CD4-positive, alpha-beta memory T cell (primary cell): ENCODE results near the gene C16orf95. TPM values are rescaled to one million over a fixed set of nuclear protein-coding genes. Genes with fewer than 3 reads are reported as not detected.
A peak's percentile ranks its signal among the peaks of the same experiment; 100 is the strongest.

ENCODE experiments used
- CTCF ChIA-PET: fragments of 350-600 bp; sonication (Branson Sonifier 250); formaldehyde crosslinking; loops from one replicate; lab custom pipeline; 2021; ENCODE audit warnings: inconsistent platforms; ENCODE audit not compliant: partially characterized antibody; lab: Charles Lee
- POLR2A ChIA-PET: fragments of 350-600 bp; sonication (Branson Sonifier 250); formaldehyde crosslinking; loops from one replicate; lab custom pipeline; 2021; ENCODE audit not compliant: partially characterized antibody; lab: Charles Lee
- DNase-seq, 5 donors: peaks; one replicate each; pipeline versions ENCODE4 v3.0.0 to v3.0.0-alpha.2; 2020 to 2022; ENCODE audit warnings: mixed read lengths in 1 of 5
- H3K27ac ChIP-seq: one replicate; pipeline ENCODE4 v1.7.0; 2013; ENCODE audit warnings: low read depth, low read length
- H3K27me3 ChIP-seq: 2 replicates; pipeline ENCODE4 v1.7.0; 2013; ENCODE audit warnings: mild to moderate bottlenecking, low read length, moderate library complexity; ENCODE audit not compliant: insufficient read depth
- H3K36me3 ChIP-seq: 2 replicates; pipeline ENCODE4 v1.7.0; 2013; ENCODE audit warnings: mild to moderate bottlenecking, low read length, moderate library complexity; ENCODE audit not compliant: insufficient read depth
- H3K4me1 ChIP-seq: 2 replicates; pipeline ENCODE4 v1.7.0; 2013; ENCODE audit warnings: mild to moderate bottlenecking, low read length, moderate library complexity; ENCODE audit not compliant: insufficient read depth
- H3K4me3 ChIP-seq, 2 donors: one replicate each; pipeline ENCODE4 v1.7.0; 2013; ENCODE audit warnings: low read length in 2 of 2, mild to moderate bottlenecking in 1 of 2
- H3K9me3 ChIP-seq, 2 donors: one replicate each; pipeline ENCODE4 v1.7.0; 2013; ENCODE audit warnings: low read length in 2 of 2, control low read depth in 1 of 2; ENCODE audit not compliant: control insufficient read depth in 1 of 2
- H3K27ac Mint-ChIP-seq, 7 donors: one replicate each; pipeline ENCODE4 v1.8.0; 2020 to 2021; ENCODE audit warnings: mixed read lengths in 7 of 7, mild to moderate bottlenecking in 6 of 7, inconsistent platforms in 3 of 7, moderate library complexity in 3 of 7
- H3K27me3 Mint-ChIP-seq, 2 donors: one replicate each; pipeline ENCODE4 v1.8.0; 2020 to 2021; ENCODE audit warnings: mixed read lengths in 2 of 2
- H3K36me3 Mint-ChIP-seq, 2 donors: one replicate each; pipeline ENCODE4 v1.8.0; 2020 to 2021; ENCODE audit warnings: mixed read lengths in 2 of 2, inconsistent platforms in 1 of 2, mild to moderate bottlenecking in 1 of 2
- H3K4me1 Mint-ChIP-seq, 4 donors: one replicate each; pipeline ENCODE4 v1.8.0; 2020 to 2021; ENCODE audit warnings: mixed read lengths in 4 of 4, mild to moderate bottlenecking in 1 of 4
- H3K4me3 Mint-ChIP-seq, 8 donors: one replicate each; pipeline ENCODE4 v1.8.0; 2020 to 2021; ENCODE audit warnings: mixed read lengths in 8 of 8, mild to moderate bottlenecking in 7 of 8, moderate library complexity in 6 of 8, inconsistent platforms in 3 of 8
- H3K9me3 Mint-ChIP-seq, 8 donors: one replicate each; pipeline ENCODE4 v1.8.0; 2020 to 2021; ENCODE audit warnings: mixed read lengths in 8 of 8, mild to moderate bottlenecking in 5 of 8, inconsistent platforms in 3 of 8, moderate library complexity in 1 of 8
- intact Hi-C: fragments of 100-400 bp; cut with micrococcal nuclease; formaldehyde crosslinking; loops from one replicate; pipeline ENCODE4 v1.15.1; 2023
- polyA plus RNA-seq, 2 donors: library from polyadenylated mRNA; unstranded; fragments of 300-500 nt; fragmentation: Illumina TruSeq; gene quantifications; one replicate each; pipeline ENCODE4 v1.2.3, GENCODE V29; 2021
- total RNA-seq, 2 experiments: library from RNA; stranded (reverse); gene quantifications; one replicate each; pipeline ENCODE4 v1.2.3, GENCODE V29; 2021

Gene C16orf95
- total and polyA plus RNA-seq, 4 experiments from 2014 or later, result 1.4 to 2.4 (median 1.6) TPM

- peaks cover 3 to 9% (median 4%) of the 10 kb centered on the region in 4 donors for H3K4me1 Mint-ChIP-seq
- POLR2A ChIA-PET, result interaction anchor here (1.4 kb wide), 1 partner anchor 57 kb away, joined by 5 read pairs; the partner anchor contains the start of gene FBXO31
- Histone ChIP-seq H3K27me3 (no peaks in the 10 kb centered on the region), H3K4me1 (peaks cover 4% of the 10 kb centered on the region), H3K27ac (no peak overlapping the region), H3K9me3 (no peaks in the 10 kb centered on the region), H3K36me3 (peaks cover 19% of the 10 kb centered on the region), H3K4me3 (no peak overlapping the region)
- CTCF ChIA-PET, result interaction anchor here (1.0 to 6.4 kb wide), 3 partner anchors 8 to 69 kb away, joined by 5 to 41 read pairs (median 10); partner anchors contain the start of gene FBXO31
- H3K27ac Mint-ChIP-seq, result peak overlapping the region in 1 of 7 donors; percentile 44
- no peak for DNase-seq
- H3K4me3 Mint-ChIP-seq, result no peak overlapping the region
- intact Hi-C loops, result no loop called here
- peaks cover 6 to 25% of the 10 kb centered on the region in 2 donors for H3K36me3 Mint-ChIP-seq
- H3K9me3 Mint-ChIP-seq, result no peaks in the 10 kb centered on the region
- H3K27me3 Mint-ChIP-seq, result no peaks in the 10 kb centered on the region
Measured at GRCh38 chr16:87326151-87326571, 9.0 kb upstream of the C16orf95 start.

GRCh38 chr16:87325423-87325858 is 8.2 kb upstream of the C16orf95 start:
- peaks cover 4% of the 10 kb centered on the region for H3K4me1 ChIP-seq
- H3K36me3 ChIP-seq, result peaks cover 11% of the 10 kb centered on the region
- H3K27ac ChIP-seq, result no peak overlapping the region
- no peak overlapping the region for H3K4me3 Mint-ChIP-seq
- H3K9me3 ChIP-seq, result no peaks in the 10 kb centered on the region
- H3K27me3 Mint-ChIP-seq, result no peaks in the 10 kb centered on the region
- no peaks in the 10 kb centered on the region for H3K9me3 Mint-ChIP-seq
- DNase-seq, result no peak
- H3K27me3 ChIP-seq, result no peaks in the 10 kb centered on the region
- intact Hi-C loops, result no loop called here
- peak overlapping the region in 1 of 7 donors; percentile 12 for H3K27ac Mint-ChIP-seq
- H3K4me1 Mint-ChIP-seq, result peaks cover 3 to 9% (median 4%) of the 10 kb centered on the region in 4 donors
- H3K36me3 Mint-ChIP-seq, result peaks cover 0 to 18% of the 10 kb centered on the region in 2 donors
- POLR2A ChIA-PET, result interaction anchor here (1.6 kb wide), 1 partner anchor 58 kb away, joined by 7 read pairs; the partner anchor contains the start of gene FBXO31
- CTCF ChIA-PET, result interaction anchor here (0.7 to 6.4 kb wide), 6 partner anchors 9 to 69 kb away, joined by 3 to 41 read pairs (median 6); partner anchors contain the start of gene FBXO31
- H3K4me3 ChIP-seq, result no peak overlapping the region

GRCh38 chr16:87324411-87325275 is 7.5 kb upstream of the C16orf95 start:
- H3K9me3 Mint-ChIP-seq, result no peaks in the 10 kb centered on the region
- no peaks in the 10 kb centered on the region for H3K9me3 ChIP-seq
- H3K27ac Mint-ChIP-seq, result peak overlapping the region in 1 of 7 donors; percentile 57
- H3K4me3 Mint-ChIP-seq, result no peak overlapping the region
- intact Hi-C loops, result loop anchor here (1.0 kb wide), 1 partner anchor 70 kb away; no protein-coding TSS in a partner anchor
- H3K4me1 Mint-ChIP-seq, result peaks cover 3 to 9% (median 4%) of the 10 kb centered on the region in 4 donors
- H3K4me1 ChIP-seq, result peaks cover 4% of the 10 kb centered on the region
- DNase-seq, result peak in 4 of 5 donors; percentile 31 to 45 (median 34)
- H3K27ac ChIP-seq, result no peak overlapping the region
- no peak overlapping the region for H3K4me3 ChIP-seq
- H3K36me3 ChIP-seq, result peaks cover 3% of the 10 kb centered on the region
- no peaks in the 10 kb centered on the region for H3K27me3 ChIP-seq
- H3K27me3 Mint-ChIP-seq, result no peaks in the 10 kb centered on the region
- CTCF ChIA-PET, result interaction anchor here (0.7 to 6.4 kb wide), 9 partner anchors 9 to 262 kb away, joined by 3 to 41 read pairs (median 4); partner anchors contain the start of gene FBXO31
- H3K36me3 Mint-ChIP-seq, result peaks cover 0 to 14% of the 10 kb centered on the region in 2 donors
- POLR2A ChIA-PET, result interaction anchor here (1.6 kb wide), 1 partner anchor 59 kb away, joined by 7 read pairs; the partner anchor contains the start of gene FBXO31

GRCh38 chr16:87323727-87324410 is 6.7 kb upstream of the C16orf95 start:
- POLR2A ChIA-PET, result no interaction called here
- CTCF ChIA-PET, result interaction anchor here (1.1 to 6.4 kb wide), 6 partner anchors 10 to 263 kb away, joined by 3 to 41 read pairs (median 6); partner anchors contain the start of gene FBXO31
- Histone ChIP-seq H3K4me3 (no peak overlapping the region), H3K36me3 (no peaks in the 10 kb centered on the region), H3K9me3 (no peaks in the 10 kb centered on the region), H3K27me3 (no peaks in the 10 kb centered on the region), H3K4me1 (peaks cover 4% of the 10 kb centered on the region), H3K27ac (no peak overlapping the region)
- Mint-ChIP-seq H3K4me3 (no peak overlapping the region), H3K4me1 (peaks cover 3 to 10% (median 6%) of the 10 kb centered on the region in 4 donors), H3K9me3 (no peaks in the 10 kb centered on the region), H3K27me3 (no peaks in the 10 kb centered on the region), H3K36me3 (peaks cover 0 to 7% of the 10 kb centered on the region in 2 donors), H3K27ac (no peak overlapping the region)
- intact Hi-C loops, result loop anchor here (1.0 kb wide), 1 partner anchor 70 kb away; no protein-coding TSS in a partner anchor
- no peak for DNase-seq

GRCh38 chr16:87322833-87323726 is 5.9 kb upstream of the C16orf95 start:
- CTCF ChIA-PET, result interaction anchor here (1.5 to 6.4 kb wide), 4 partner anchors 10 to 263 kb away, joined by 3 to 41 read pairs (median 6); partner anchors contain the start of gene FBXO31
- POLR2A ChIA-PET, result no interaction called here
- intact Hi-C loops, result no loop called here

GRCh38 chr16:87322360-87322759 is 5.2 kb upstream of the C16orf95 start:
- H3K4me3 Mint-ChIP-seq, result no peak overlapping the region
- H3K27me3 ChIP-seq, result no peaks in the 10 kb centered on the region
- H3K9me3 ChIP-seq, result no peaks in the 10 kb centered on the region
- no peaks in the 10 kb centered on the region for H3K9me3 Mint-ChIP-seq
- H3K27ac Mint-ChIP-seq, result no peak overlapping the region
- H3K4me1 ChIP-seq, result peaks cover 14% of the 10 kb centered on the region
- ChIA-PET POLR2A (interaction anchor here (1.1 to 1.2 kb wide), 2 partner anchors 61 to 66 kb away, joined by 3 to 5 read pairs; partner anchors contain the start of gene FBXO31), CTCF (interaction anchor here (0.8 to 6.4 kb wide), 3 partner anchors 10 to 72 kb away, joined by 3 to 41 read pairs (median 4); no protein-coding TSS in a partner anchor)
- no peaks in the 10 kb centered on the region for H3K27me3 Mint-ChIP-seq
- DNase-seq, result no peak
- H3K36me3 ChIP-seq, result no peaks in the 10 kb centered on the region
- H3K36me3 Mint-ChIP-seq, result peaks cover 0 to 6% of the 10 kb centered on the region in 2 donors
- no peak overlapping the region for H3K27ac ChIP-seq
- peaks cover 14 to 25% (median 18%) of the 10 kb centered on the region in 4 donors for H3K4me1 Mint-ChIP-seq
- intact Hi-C loops, result no loop called here
- no peak overlapping the region for H3K4me3 ChIP-seq

More at GRCh38 chr16:87322833-87323726, 5.9 kb upstream of the C16orf95 start:
- no peak for DNase-seq
- H3K27ac ChIP-seq, result no peak overlapping the region
- peaks cover 11 to 17% (median 14%) of the 10 kb centered on the region in 4 donors for H3K4me1 Mint-ChIP-seq
- no peak overlapping the region for H3K4me3 Mint-ChIP-seq
- no peaks in the 10 kb centered on the region for H3K27me3 ChIP-seq
- H3K27me3 Mint-ChIP-seq, result no peaks in the 10 kb centered on the region
- H3K36me3 ChIP-seq, result no peaks in the 10 kb centered on the region
- no peaks in the 10 kb centered on the region for H3K9me3 Mint-ChIP-seq
- peaks cover 0 to 5% of the 10 kb centered on the region in 2 donors for H3K36me3 Mint-ChIP-seq
- peaks cover 10% of the 10 kb centered on the region for H3K4me1 ChIP-seq
- H3K27ac Mint-ChIP-seq, result no peak overlapping the region
- no peak overlapping the region for H3K4me3 ChIP-seq
- H3K9me3 ChIP-seq, result no peaks in the 10 kb centered on the region
